Osteocyte (in vitro differentiated cells): ENCODE results near the gene ZNF202. TPM values are rescaled to one million over a fixed set of nuclear protein-coding genes. Genes with fewer than 3 reads are reported as not detected.
A peak's percentile ranks its signal among the peaks of the same experiment; 100 is the strongest.

Experiments
- DNase-seq: peaks from one replicate; pipeline ENCODE4 v3.0.0; 2021; ENCODE audit warnings: mixed read lengths; ENCODE audit not compliant: unreplicated experiment; ENCODE audit errors: extremely low spot score
- H3K27ac Mint-ChIP-seq: one replicate; pipeline ENCODE4 v1.8.0; 2021; ENCODE audit warnings: mild to moderate bottlenecking, mixed read lengths; ENCODE audit not compliant: unreplicated experiment
- H3K27me3 Mint-ChIP-seq: one replicate; pipeline ENCODE4 v1.8.0; 2021; ENCODE audit warnings: mixed read lengths; ENCODE audit not compliant: unreplicated experiment
- H3K36me3 Mint-ChIP-seq: one replicate; pipeline ENCODE4 v1.8.0; 2021; ENCODE audit warnings: mixed read lengths; ENCODE audit not compliant: unreplicated experiment
- H3K4me1 Mint-ChIP-seq: one replicate; pipeline ENCODE4 v1.8.0; 2021; ENCODE audit warnings: mixed read lengths; ENCODE audit not compliant: unreplicated experiment
- H3K4me3 Mint-ChIP-seq: one replicate; pipeline ENCODE4 v1.8.0; 2021; ENCODE audit warnings: mild to moderate bottlenecking, moderate library complexity, mixed read lengths; ENCODE audit not compliant: unreplicated experiment
- H3K9me3 Mint-ChIP-seq: one replicate; pipeline ENCODE4 v1.8.0; 2021; ENCODE audit warnings: mixed read lengths; ENCODE audit not compliant: unreplicated experiment
- CTCF ChIP-seq: fragments of 200-600 bp; sonication (generic); IDR thresholded peaks from 2 replicates; pipeline ENCODE4 v1.5.0; 2021; ENCODE audit warnings: antibody characterized with exemption, mild to moderate bottlenecking, moderate library complexity
- long read RNA-seq: library from polyadenylated mRNA; unstranded; transcript quantifications from one replicate; pipeline ENCODE4 v2.0.0, GENCODE V29; 2021
- total RNA-seq: library from RNA; stranded (reverse); gene quantifications from 2 replicates; pipeline ENCODE4 v1.2.1, GENCODE V29; 2021

Gene ZNF202
- total RNA-seq: 9.5 and 11.2 TPM in 2 replicates
- long read RNA-seq, partial matches to known transcripts: 3 of 29 reads
- long read RNA-seq, other reads (novel, unspliced or antisense): 23 of 29 reads

- H3K4me1 Mint-ChIP-seq: peaks cover 15% of the 10 kb centered on the region
- no peaks in the 10 kb centered on the region for H3K9me3 Mint-ChIP-seq
- peak; percentile 31 for TF ChIP-seq CTCF
- peak within 1 kb of the TSS; percentile 98 for H3K4me3 Mint-ChIP-seq
- H3K27me3 Mint-ChIP-seq: peaks cover 24% of the 10 kb centered on the region
- H3K27ac Mint-ChIP-seq: peak within 1 kb of the TSS; percentile 74
- DNase-seq: peak; percentile 94
- H3K36me3 Mint-ChIP-seq: peaks cover 13% of the 10 kb centered on the region
These were observed at the start of gene ZNF202 for GRCh38 chr11:123741159-123742030. TSS of gene ZNF202 (minus strand) at chr11:123741660. CDS start at chr11:123730888, 10,772 bp downstream.

- H3K36me3 Mint-ChIP-seq: no peaks in the 10 kb centered on the region
- no peak for DNase-seq
- H3K27me3 Mint-ChIP-seq: peaks cover 4% of the 10 kb centered on the region
- no peaks in the 10 kb centered on the region for H3K9me3 Mint-ChIP-seq
- H3K27ac Mint-ChIP-seq: no peak overlapping the region
- TF ChIP-seq CTCF: no peak
- H3K4me1 Mint-ChIP-seq: no peaks in the 10 kb centered on the region
- no peak overlapping the region for H3K4me3 Mint-ChIP-seq
These were observed 42.1 kb upstream of the ZNF202 start for GRCh38 chr11:123783536-123783935.

- H3K27me3 Mint-ChIP-seq: peaks cover 4% of the 10 kb centered on the region
- H3K36me3 Mint-ChIP-seq: no peaks in the 10 kb centered on the region
- H3K9me3 Mint-ChIP-seq: no peaks in the 10 kb centered on the region
- no peak for TF ChIP-seq CTCF
- H3K27ac Mint-ChIP-seq: no peak overlapping the region
- no peak for DNase-seq
- H3K4me3 Mint-ChIP-seq: no peak overlapping the region
- H3K4me1 Mint-ChIP-seq: no peaks in the 10 kb centered on the region
These were observed 37.1 kb upstream of the ZNF202 start for GRCh38 chr11:123778511-123778910.

- H3K4me1 Mint-ChIP-seq: no peaks in the 10 kb centered on the region
- TF ChIP-seq CTCF: no peak
- no peak overlapping the region for H3K27ac Mint-ChIP-seq
These were observed 34.5 kb upstream of the ZNF202 start for GRCh38 chr11:123775715-123776549.

GRCh38 chr11:123775289-123775688 lies 33.8 kb upstream of the ZNF202 start:
- Mint-ChIP-seq H3K9me3 (no peaks in the 10 kb centered on the region), H3K36me3 (no peaks in the 10 kb centered on the region), H3K27ac (no peak overlapping the region), H3K27me3 (peaks cover 4% of the 10 kb centered on the region), H3K4me1 (no peaks in the 10 kb centered on the region), H3K4me3 (no peak overlapping the region)
- TF ChIP-seq CTCF: no peak
- no peak for DNase-seq

More at GRCh38 chr11:123775715-123776549, 34.5 kb upstream of the ZNF202 start:
- Mint-ChIP-seq H3K27me3 (peaks cover 4% of the 10 kb centered on the region), H3K36me3 (no peaks in the 10 kb centered on the region), H3K9me3 (no peaks in the 10 kb centered on the region), H3K4me3 (no peak overlapping the region)
- DNase-seq: no peak
